ENCODE measurements around the gene ZBTB7C. TPM values are rescaled to one million over a fixed set of nuclear protein-coding genes. Genes with fewer than 3 reads are reported as not detected.

ZBTB7C gene
- polyA plus RNA-seq, 2 of the 4 experiments (the other 2 are of a cell fraction), result 0.10 to 0.12 TPM

GRCh38 chr18:48207733-48208132, 201.4 kb downstream of the ZBTB7C start:
- Histone ChIP-seq H3K9me3 (no peaks in the 10 kb centered on the region), H3K27ac (no peak overlapping the region), H3K4me3 (no peak overlapping the region), H3K4me1 (no peaks in the 10 kb centered on the region), H3K4me2 (no peak overlapping the region)
- TF ChIP-seq MAX (IDR thresholded peaks at IDR 0.05), result no peak
- no peak for TF ChIP-seq PBX3 (IDR thresholded peaks at IDR 0.05)
- TF ChIP-seq JUN (IDR thresholded peaks at IDR 0.05), result no peak
- TF ChIP-seq ZFP36 (IDR thresholded peaks at IDR 0.05; ENCODE audit: borderline replicate concordance, partially characterized antibody), result no peak
- TF ChIP-seq NFE2L2 (conservative IDR thresholded peaks at IDR 0.05; ENCODE audit: low read length), result no peak
- no peak for TF ChIP-seq EHMT2 (IDR thresholded peaks at IDR 0.05; ENCODE audit: low read depth)
- no peak for TF ChIP-seq GATA3 (IDR thresholded peaks at IDR 0.05; ENCODE audit: borderline replicate concordance)
- TF ChIP-seq MAZ (IDR thresholded peaks at IDR 0.05; ENCODE audit: borderline replicate concordance, low read depth, low read length), result no peak
- TF ChIP-seq, protein P1, sequence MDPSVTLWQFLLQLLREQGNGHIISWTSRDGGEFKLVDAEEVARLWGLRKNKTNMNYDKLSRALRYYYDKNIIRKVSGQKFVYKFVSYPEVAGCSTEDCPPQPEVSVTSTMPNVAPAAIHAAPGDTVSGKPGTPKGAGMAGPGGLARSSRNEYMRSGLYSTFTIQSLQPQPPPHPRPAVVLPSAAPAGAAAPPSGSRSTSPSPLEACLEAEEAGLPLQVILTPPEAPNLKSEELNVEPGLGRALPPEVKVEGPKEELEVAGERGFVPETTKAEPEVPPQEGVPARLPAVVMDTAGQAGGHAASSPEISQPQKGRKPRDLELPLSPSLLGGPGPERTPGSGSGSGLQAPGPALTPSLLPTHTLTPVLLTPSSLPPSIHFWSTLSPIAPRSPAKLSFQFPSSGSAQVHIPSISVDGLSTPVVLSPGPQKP (IDR thresholded peaks at IDR 0.05; ENCODE audit: low read depth, low read length), result no peak
- no peak for TF ChIP-seq BHLHE40 (IDR thresholded peaks at IDR 0.05; ENCODE audit: low read depth, low read length)
- no peak for TF ChIP-seq RARB (CRISPR knock-in tag; IDR thresholded peaks at IDR 0.05)
- no peak for TF ChIP-seq SMC3 (IDR thresholded peaks at IDR 0.05)
- TF ChIP-seq CHD4 (IDR thresholded peaks at IDR 0.05; ENCODE audit: borderline replicate concordance), result no peak
- no peak for TF ChIP-seq TP53 (CRISPR knock-in tag; IDR thresholded peaks at IDR 0.05)
- TF ChIP-seq KDM1A (IDR thresholded peaks at IDR 0.05; ENCODE audit: low read depth), result no peak
- WGBS (ENCODE audit: missing lambda C conversion rate), result 81% methylated on average over 2 of the region's 2 CpGs
- POLR2A ChIA-PET, result no interaction called here
- CTCF ChIA-PET, result interaction anchor here (0.6 to 1.3 kb wide), 2 partner anchors 12 to 1192 kb away, joined by 3 to 5 read pairs; no protein-coding TSS in a partner anchor
- DNase-seq (ENCODE audit: low read depth in 1 of 2, low spot score in 1 of 2) (no peak), ATAC-seq (no peak), FAIRE-seq (no peak)

GRCh38 chr18:48206887-48207286, 202.3 kb downstream of the ZBTB7C start:
- CTCF ChIA-PET, result interaction anchor here (1.3 kb wide), 1 partner anchor 11 kb away, joined by 5 read pairs; no protein-coding TSS in a partner anchor
- no peak for FAIRE-seq

More at GRCh38 chr18:48206887-48207286, 202.3 kb downstream of the ZBTB7C start:
- no peak overlapping the region for H3K27ac ChIP-seq
- no peaks in the 10 kb centered on the region for H3K9me3 ChIP-seq
- no peak overlapping the region for H3K4me3 ChIP-seq
- no peak overlapping the region for H3K4me2 ChIP-seq
- 28% methylated on average over 4 of the region's 4 CpGs for WGBS (ENCODE audit: missing lambda C conversion rate)
- no peak for ATAC-seq
- DNase-seq (ENCODE audit: low read depth in 1 of 2, low spot score in 1 of 2), result no peak
- POLR2A ChIA-PET, result no interaction called here
- no peaks in the 10 kb centered on the region for H3K4me1 ChIP-seq
- TF ChIP-seq, protein P1 (IDR thresholded peaks at IDR 0.05; ENCODE audit: low read depth, low read length), result no peak
- TF ChIP-seq ESRRA (IDR thresholded peaks at IDR 0.05; ENCODE audit: borderline replicate concordance, low read length), result no peak
- no peak for TF ChIP-seq TP53 (CRISPR knock-in tag; IDR thresholded peaks at IDR 0.05)
- no peak for TF ChIP-seq CBX2 (IDR thresholded peaks at IDR 0.05; ENCODE audit: borderline replicate concordance, low read depth)
- no peak for TF ChIP-seq USF2 (IDR thresholded peaks at IDR 0.05)
- no peak for TF ChIP-seq FOSL2 (IDR thresholded peaks at IDR 0.05)
- no peak for TF ChIP-seq FOSL2 (CRISPR knock-in tag; IDR thresholded peaks at IDR 0.05)
- no peak for TF ChIP-seq NPAS2 (CRISPR knock-in tag; IDR thresholded peaks at IDR 0.05; ENCODE audit: borderline replicate concordance)
- TF ChIP-seq NFE2L2 (conservative IDR thresholded peaks at IDR 0.05; ENCODE audit: low read length), result no peak
- TF ChIP-seq, protein P2, sequence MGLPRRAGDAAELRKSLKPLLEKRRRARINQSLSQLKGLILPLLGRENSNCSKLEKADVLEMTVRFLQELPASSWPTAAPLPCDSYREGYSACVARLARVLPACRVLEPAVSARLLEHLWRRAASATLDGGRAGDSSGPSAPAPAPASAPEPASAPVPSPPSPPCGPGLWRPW (IDR thresholded peaks at IDR 0.05), result no peak
- TF ChIP-seq FOXS1 (CRISPR knock-in tag; IDR thresholded peaks at IDR 0.05), result no peak
- TF ChIP-seq FOSB (CRISPR knock-in tag; IDR thresholded peaks at IDR 0.05), result no peak
- TF ChIP-seq HOXB13 (CRISPR knock-in tag; IDR thresholded peaks at IDR 0.05; ENCODE audit: low read depth), result no peak
- no peak for TF ChIP-seq RAD21 (conservative IDR thresholded peaks at IDR 0.05 in 1 of 2, IDR thresholded peaks at IDR 0.05 in 1 of 2)
- no peak for TF ChIP-seq CTCF (IDR thresholded peaks at IDR 0.05)
- no peak for TF ChIP-seq NR3C1 (IDR thresholded peaks at IDR 0.05)
- no peak for TF ChIP-seq E2F6 (IDR thresholded peaks at IDR 0.05; ENCODE audit: borderline replicate concordance, low read depth)
- no peak for TF ChIP-seq ZC3H11A (IDR thresholded peaks at IDR 0.05)

Measured in A549 (cell line).